Neural progenitor cell (in vitro differentiated cells): ENCODE measurements around the gene PAPPA2.

Source experiments
- CTCF ChIP-seq: fragments of 200-600 bp; sonication (generic); IDR thresholded peaks from 2 replicates; pipeline ENCODE4 v1.5.1; 2017; ENCODE audit warnings: antibody characterized with exemption, mild to moderate bottlenecking
- EZH2 ChIP-seq: fragments of 200-600 bp; sonication (generic); IDR thresholded peaks from 2 replicates; pipeline ENCODE4 v1.6.1; 2017; ENCODE audit warnings: antibody characterized with exemption, mild to moderate bottlenecking, moderate library complexity

GRCh38 chr1:176735201-176735600 lies 272.2 kb downstream of the PAPPA2 start:
- no peak for TF ChIP-seq EZH2
- no peak for TF ChIP-seq CTCF
